Activated naive CD8-positive, alpha-beta T cell treated with anti-CD3 and anti-CD28 coated beads, Interleukin-2, amount 50 U/mL, for 24 hours (primary cell): ENCODE data around the gene HSD11B1L.
A peak's percentile ranks its signal among the peaks of the same experiment; 100 is the strongest.

Experiments
- ATAC-seq: fragments of 150-1000 bp; cut with Tn5 transposase; one replicate; pipeline ENCODE4 v1.10.0; 2021
- DNase-seq: peaks from one replicate; pipeline ENCODE4 v3.0.0; 2021
- H3K27ac Mint-ChIP-seq: one replicate; pipeline ENCODE4 v1.8.0; 2021; ENCODE audit warnings: mild to moderate bottlenecking, mixed read lengths
- H3K27me3 Mint-ChIP-seq: one replicate; pipeline ENCODE4 v1.8.0; 2021; ENCODE audit warnings: mixed read lengths
- H3K36me3 Mint-ChIP-seq: one replicate; pipeline ENCODE4 v1.8.0; 2021; ENCODE audit warnings: low read depth, mixed read lengths
- H3K4me1 Mint-ChIP-seq: one replicate; pipeline ENCODE4 v1.8.0; 2021; ENCODE audit warnings: mixed read lengths
- H3K4me3 Mint-ChIP-seq: one replicate; pipeline ENCODE4 v1.8.0; 2021; ENCODE audit warnings: mild to moderate bottlenecking, moderate library complexity, mixed read lengths
- H3K9me3 Mint-ChIP-seq: one replicate; pipeline ENCODE4 v1.8.0; 2021; ENCODE audit warnings: mixed read lengths

Gene HSD11B1L

GRCh38 chr19:5680437-5681368, at the start of gene HSD11B1L, which contains the start of gene MICOS13:
Gene HSD11B1L, plus strand, starts transcription at chr19:5681027. Its CDS starts 3,806 bp downstream, at chr19:5684833.
Gene MICOS13, minus strand, starts transcription at chr19:5680516. Its CDS starts 30 bp downstream, at chr19:5680486.
- Mint-ChIP-seq H3K27ac (peak within 1 kb of the TSS; percentile 99), H3K4me1 (peaks cover 16% of the 10 kb centered on the region), H3K9me3 (no peaks in the 10 kb centered on the region), H3K27me3 (peaks cover 4% of the 10 kb centered on the region), H3K4me3 (peak within 1 kb of the TSS; percentile 98), H3K36me3 (no peaks in the 10 kb centered on the region)
- peak; percentile 97 for ATAC-seq
- peak; percentile 97 for DNase-seq

- no peaks in the 10 kb centered on the region for H3K9me3 Mint-ChIP-seq
- ATAC-seq (no peak), DNase-seq (no peak)
- H3K27ac Mint-ChIP-seq: no peak overlapping the region
- peak overlapping the region; percentile 1 for H3K4me3 Mint-ChIP-seq
- peaks cover 52% of the 10 kb centered on the region for H3K36me3 Mint-ChIP-seq
- H3K27me3 Mint-ChIP-seq: no peaks in the 10 kb centered on the region
- peaks cover 76% of the 10 kb centered on the region for H3K4me1 Mint-ChIP-seq
Observed at GRCh38 chr19:5631567-5632240, 49.1 kb upstream of the HSD11B1L start.

DNA sequence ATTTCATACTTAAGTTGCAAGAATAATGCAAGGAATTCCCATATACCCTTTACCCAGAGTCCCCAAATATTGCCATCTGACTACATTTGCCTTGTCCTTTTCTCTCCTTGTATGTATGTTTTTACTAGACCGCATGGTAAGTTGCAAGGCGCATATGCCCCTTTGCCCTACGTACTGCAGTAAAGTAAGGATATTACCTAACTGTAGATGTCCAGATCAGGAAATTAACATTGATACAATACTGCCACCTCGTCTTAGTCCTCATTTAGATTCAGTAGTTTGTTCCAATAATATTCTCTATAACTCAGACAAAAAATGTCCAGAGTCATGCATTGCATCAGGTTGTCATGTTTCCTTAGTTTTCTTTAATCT, 48.6 kb upstream of the HSD11B1L start:
- no peak overlapping the region for H3K27ac Mint-ChIP-seq
- H3K36me3 Mint-ChIP-seq: peaks cover 50% of the 10 kb centered on the region
- no peak for DNase-seq
- H3K9me3 Mint-ChIP-seq: no peaks in the 10 kb centered on the region
- H3K27me3 Mint-ChIP-seq: no peaks in the 10 kb centered on the region
- H3K4me1 Mint-ChIP-seq: peaks cover 71% of the 10 kb centered on the region
- no peak for ATAC-seq
- no peak overlapping the region for H3K4me3 Mint-ChIP-seq

- Mint-ChIP-seq H3K27me3 (no peaks in the 10 kb centered on the region), H3K4me1 (peaks cover 69% of the 10 kb centered on the region), H3K9me3 (no peaks in the 10 kb centered on the region), H3K27ac (no peak overlapping the region), H3K4me3 (no peak overlapping the region), H3K36me3 (peaks cover 50% of the 10 kb centered on the region)
- DNase-seq (no peak), ATAC-seq (no peak)
Observed at GRCh38 chr19:5632657-5633056, 48.2 kb upstream of the HSD11B1L start.

- Mint-ChIP-seq H3K36me3 (peaks cover 36% of the 10 kb centered on the region), H3K27ac (no peak overlapping the region), H3K27me3 (no peaks in the 10 kb centered on the region), H3K4me3 (no peak overlapping the region), H3K9me3 (no peaks in the 10 kb centered on the region), H3K4me1 (peaks cover 46% of the 10 kb centered on the region)
- DNase-seq (no peak), ATAC-seq (no peak)
Observed at GRCh38 chr19:5635427-5635826, 45.4 kb upstream of the HSD11B1L start.

DNA sequence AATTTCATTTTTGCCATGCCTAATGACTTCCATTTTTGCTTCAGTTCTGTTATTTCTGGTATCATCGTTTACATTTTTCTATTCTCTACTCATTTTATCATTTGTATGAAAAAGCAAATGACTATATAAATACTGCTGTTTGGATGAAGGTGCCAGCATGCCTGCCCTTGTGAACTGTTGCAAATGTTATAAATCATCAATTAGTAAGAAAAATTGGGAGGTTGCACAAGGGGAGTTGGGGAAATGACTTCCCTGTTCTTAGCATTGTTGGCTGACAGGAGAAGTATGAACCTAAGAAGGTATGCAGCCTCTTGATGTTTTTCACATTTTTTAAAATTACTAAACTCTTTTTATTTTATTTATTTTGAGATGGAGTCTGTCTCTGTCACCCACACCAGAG, 42.9 kb upstream of the HSD11B1L start:
- ATAC-seq (no peak), DNase-seq (no peak)
- no peaks in the 10 kb centered on the region for H3K9me3 Mint-ChIP-seq
- no peak overlapping the region for H3K27ac Mint-ChIP-seq
- no peak overlapping the region for H3K4me3 Mint-ChIP-seq
- peaks cover 32% of the 10 kb centered on the region for H3K36me3 Mint-ChIP-seq
- no peaks in the 10 kb centered on the region for H3K27me3 Mint-ChIP-seq
- peaks cover 34% of the 10 kb centered on the region for H3K4me1 Mint-ChIP-seq

GRCh38 chr19:5641171-5641570, 39.7 kb upstream of the HSD11B1L start:
- Mint-ChIP-seq H3K36me3 (peaks cover 54% of the 10 kb centered on the region), H3K4me3 (no peak overlapping the region), H3K9me3 (no peaks in the 10 kb centered on the region), H3K4me1 (peaks cover 16% of the 10 kb centered on the region), H3K27ac (peak overlapping the region; percentile 16), H3K27me3 (no peaks in the 10 kb centered on the region)
- DNase-seq (no peak), ATAC-seq (no peak)

DNA sequence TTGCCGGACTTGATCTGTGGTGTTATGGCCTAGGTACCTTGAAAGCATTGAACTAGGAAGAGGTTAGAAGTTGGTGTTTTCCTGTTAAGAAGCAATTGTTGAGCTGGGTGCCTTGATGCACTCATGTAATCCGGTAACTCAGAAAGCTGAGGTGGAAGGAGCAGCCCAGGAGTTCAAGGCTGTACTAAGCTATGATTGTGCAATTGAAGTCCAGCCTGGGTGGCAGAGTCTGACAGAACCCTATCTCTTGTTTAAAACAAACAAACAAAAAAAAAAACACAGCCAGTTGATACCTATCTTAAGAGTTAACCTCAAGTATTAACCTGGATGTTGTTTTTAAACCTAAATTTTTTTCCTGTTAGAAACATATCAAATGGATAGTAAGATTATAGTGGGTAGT, 38.6 kb upstream of the HSD11B1L start:
- Mint-ChIP-seq H3K36me3 (peaks cover 64% of the 10 kb centered on the region), H3K9me3 (no peaks in the 10 kb centered on the region), H3K27ac (no peak overlapping the region), H3K4me3 (no peak overlapping the region), H3K4me1 (peaks cover 22% of the 10 kb centered on the region), H3K27me3 (no peaks in the 10 kb centered on the region)
- DNase-seq (no peak), ATAC-seq (no peak)

- ATAC-seq (no peak), DNase-seq (no peak)
- Mint-ChIP-seq H3K27ac (no peak overlapping the region), H3K36me3 (peaks cover 65% of the 10 kb centered on the region), H3K4me1 (peaks cover 20% of the 10 kb centered on the region), H3K9me3 (no peaks in the 10 kb centered on the region), H3K4me3 (no peak overlapping the region), H3K27me3 (no peaks in the 10 kb centered on the region)
Observed at GRCh38 chr19:5643060-5643459, 37.8 kb upstream of the HSD11B1L start.

- ATAC-seq: no peak
- no peak for DNase-seq
- Mint-ChIP-seq H3K4me1 (peaks cover 20% of the 10 kb centered on the region), H3K36me3 (peaks cover 68% of the 10 kb centered on the region), H3K9me3 (no peaks in the 10 kb centered on the region), H3K27ac (peak overlapping the region; percentile 8), H3K27me3 (no peaks in the 10 kb centered on the region), H3K4me3 (no peak overlapping the region)
Observed at GRCh38 chr19:5644037-5644436, 36.8 kb upstream of the HSD11B1L start.

GRCh38 chr19:5645409-5645808, 35.4 kb upstream of the HSD11B1L start:
- Mint-ChIP-seq H3K4me1 (peaks cover 17% of the 10 kb centered on the region), H3K27ac (peak overlapping the region; percentile 62), H3K9me3 (no peaks in the 10 kb centered on the region), H3K27me3 (no peaks in the 10 kb centered on the region), H3K36me3 (peaks cover 73% of the 10 kb centered on the region), H3K4me3 (no peak overlapping the region)
- ATAC-seq: no peak
- DNase-seq: no peak

DNA sequence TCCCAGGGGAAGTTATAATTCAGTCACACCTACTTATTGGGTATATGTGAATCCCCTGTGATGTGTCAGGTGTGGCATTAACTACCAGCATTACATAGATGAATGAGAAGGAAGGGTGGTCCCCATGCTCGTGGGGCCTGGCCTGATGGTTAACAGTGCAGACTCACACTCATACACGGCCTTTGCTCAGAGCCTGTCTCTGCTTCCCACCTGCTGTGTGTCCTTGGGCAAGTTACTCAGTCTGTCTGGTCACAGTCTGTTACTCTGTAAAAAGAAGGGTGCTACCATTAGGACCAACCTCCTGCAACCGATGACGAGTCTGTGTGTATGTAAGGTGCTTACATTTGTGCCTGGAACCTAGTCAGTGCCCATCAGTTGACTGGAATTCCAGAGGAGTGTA, 34.1 kb upstream of the HSD11B1L start:
- Mint-ChIP-seq H3K36me3 (peaks cover 76% of the 10 kb centered on the region), H3K27me3 (no peaks in the 10 kb centered on the region), H3K4me1 (peaks cover 15% of the 10 kb centered on the region), H3K9me3 (no peaks in the 10 kb centered on the region), H3K4me3 (no peak overlapping the region), H3K27ac (peak overlapping the region; percentile 76)
- ATAC-seq (peak; percentile 57), DNase-seq (no peak)

DNA sequence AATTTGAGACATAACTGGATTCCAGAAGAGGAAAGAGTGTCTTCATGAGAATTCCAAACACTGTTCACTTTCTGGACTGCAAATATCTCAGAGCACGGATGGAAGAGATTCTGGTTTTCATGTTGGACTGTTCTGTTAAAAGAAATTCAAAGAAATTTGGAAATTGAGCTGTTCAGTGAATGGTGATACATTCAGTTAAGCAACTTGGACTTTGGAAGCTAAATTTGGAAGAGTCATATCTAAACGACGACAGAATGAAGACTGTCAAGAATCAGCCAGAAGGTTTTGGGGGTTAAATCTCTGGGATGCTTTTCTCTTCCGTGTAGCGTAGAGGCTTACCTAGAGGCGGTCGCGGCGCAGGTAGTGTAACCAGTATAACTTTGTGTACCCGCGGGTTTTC, 32.4 kb upstream of the HSD11B1L start:
- H3K27me3 Mint-ChIP-seq: no peaks in the 10 kb centered on the region
- DNase-seq: no peak
- no peaks in the 10 kb centered on the region for H3K9me3 Mint-ChIP-seq
- H3K4me3 Mint-ChIP-seq: no peak overlapping the region
- no peak for ATAC-seq
- peaks cover 10% of the 10 kb centered on the region for H3K4me1 Mint-ChIP-seq
- peaks cover 74% of the 10 kb centered on the region for H3K36me3 Mint-ChIP-seq
- H3K27ac Mint-ChIP-seq: no peak overlapping the region

GRCh38 chr19:5651361-5651760, 29.5 kb upstream of the HSD11B1L start:
- H3K4me3 Mint-ChIP-seq: no peak overlapping the region
- H3K36me3 Mint-ChIP-seq: peaks cover 68% of the 10 kb centered on the region

DNA sequence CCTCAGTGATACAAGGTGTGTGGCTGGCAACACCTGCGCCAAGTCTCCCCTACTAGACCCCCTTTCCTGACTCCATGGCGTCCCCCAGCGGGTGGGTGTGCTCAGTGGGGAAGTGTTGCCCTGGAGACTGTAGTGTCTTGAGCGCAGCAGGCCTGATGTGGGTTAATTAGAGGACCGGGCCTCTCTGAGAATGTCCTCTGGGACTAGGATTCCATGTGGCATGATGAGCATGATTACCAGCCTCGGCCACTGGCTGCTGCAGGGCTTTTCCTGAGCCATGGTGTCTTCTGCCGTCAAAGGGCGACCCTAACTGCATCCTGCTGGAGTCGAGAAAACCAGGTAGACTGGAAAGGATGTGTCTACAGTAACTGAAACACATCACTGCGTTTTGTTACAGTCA, 28.6 kb upstream of the HSD11B1L start:
- H3K4me3 Mint-ChIP-seq: no peak overlapping the region
- ATAC-seq: peak; percentile 8
- peaks cover 63% of the 10 kb centered on the region for H3K36me3 Mint-ChIP-seq
- no peak for DNase-seq
- H3K9me3 Mint-ChIP-seq: no peaks in the 10 kb centered on the region
- H3K27me3 Mint-ChIP-seq: no peaks in the 10 kb centered on the region
- no peaks in the 10 kb centered on the region for H3K4me1 Mint-ChIP-seq
- H3K27ac Mint-ChIP-seq: no peak overlapping the region

More at GRCh38 chr19:5651361-5651760, 29.5 kb upstream of the HSD11B1L start:
- peaks cover 6% of the 10 kb centered on the region for H3K4me1 Mint-ChIP-seq
- no peaks in the 10 kb centered on the region for H3K9me3 Mint-ChIP-seq
- H3K27ac Mint-ChIP-seq: no peak overlapping the region
- DNase-seq (no peak), ATAC-seq (no peak)
- H3K27me3 Mint-ChIP-seq: no peaks in the 10 kb centered on the region
